SK-N-MC (cell line): ENCODE results near the gene RAB17.

Source experiments
- EZH2 ChIP-seq: fragments of 200-600 bp; sonication (generic); IDR thresholded peaks from one replicate; pipeline ENCODE4 v1.6.1; 2017; ENCODE audit warnings: antibody characterized with exemption
- POLR2AphosphoS5 ChIP-seq: IDR thresholded peaks from 2 replicates; pipeline ENCODE4 v1.6.1; 2012; ENCODE audit warnings: mild to moderate bottlenecking, low read depth, low read length, borderline replicate concordance

DNA sequence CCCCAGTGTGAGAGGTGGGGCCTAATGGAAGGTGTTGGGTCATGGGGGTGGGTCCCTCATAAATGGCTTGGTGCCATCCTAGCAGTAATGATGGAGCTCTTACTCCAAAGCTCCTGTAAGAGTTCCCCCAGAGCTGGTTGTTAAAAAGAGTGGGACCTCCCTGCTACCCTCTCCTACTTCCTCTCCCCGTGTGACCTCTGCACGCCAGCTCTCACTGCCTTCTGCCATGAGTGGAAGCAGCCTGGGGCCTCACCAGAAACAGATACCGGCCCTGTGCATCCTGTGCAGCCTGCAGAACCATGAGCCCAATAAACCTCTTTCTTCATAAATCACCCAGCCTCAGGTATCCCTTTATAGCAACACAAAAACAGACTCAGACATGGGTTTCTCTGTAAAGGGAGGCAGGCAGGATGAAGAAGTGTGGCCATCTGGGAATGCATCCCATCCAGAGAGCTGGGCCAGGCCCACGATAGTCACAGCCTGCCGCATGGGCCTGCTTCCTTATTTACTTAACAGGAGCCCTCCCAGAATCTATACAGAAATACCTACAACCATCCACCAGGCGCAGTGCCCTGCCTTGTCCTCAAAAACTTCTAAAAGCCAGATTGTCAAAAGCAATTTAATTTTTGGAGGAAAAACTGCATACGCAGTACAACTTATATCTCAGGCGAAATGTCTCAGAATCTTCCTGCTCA is 16.7 kb downstream of the RAB17 start:
- TF ChIP-seq POLR2AphosphoS5: no peak
- TF ChIP-seq EZH2: no peak
